OCI-LY1 (cell line): Measurements from ENCODE around the gene TCP1.

ENCODE experiments used
- EZH2 ChIP-seq: fragments of 200-600 bp; sonication (generic), shearing (Covaris generic); IDR thresholded peaks from 2 replicates; pipeline ENCODE4 v1.8.0; 2017; ENCODE audit warnings: borderline replicate concordance, mixed run types, mild to moderate bottlenecking, antibody characterized with exemption, low read length, moderate library complexity, mixed read lengths
- TF ChIP-seq, protein P1 (sequence below): fragments of 200-600 bp; sonication (generic), shearing (Covaris generic); IDR thresholded peaks from 2 replicates; pipeline ENCODE4 v1.5.1; 2017; ENCODE audit warnings: mild to moderate bottlenecking, antibody characterized with exemption, low read length, moderate library complexity, mixed read lengths

DNA sequence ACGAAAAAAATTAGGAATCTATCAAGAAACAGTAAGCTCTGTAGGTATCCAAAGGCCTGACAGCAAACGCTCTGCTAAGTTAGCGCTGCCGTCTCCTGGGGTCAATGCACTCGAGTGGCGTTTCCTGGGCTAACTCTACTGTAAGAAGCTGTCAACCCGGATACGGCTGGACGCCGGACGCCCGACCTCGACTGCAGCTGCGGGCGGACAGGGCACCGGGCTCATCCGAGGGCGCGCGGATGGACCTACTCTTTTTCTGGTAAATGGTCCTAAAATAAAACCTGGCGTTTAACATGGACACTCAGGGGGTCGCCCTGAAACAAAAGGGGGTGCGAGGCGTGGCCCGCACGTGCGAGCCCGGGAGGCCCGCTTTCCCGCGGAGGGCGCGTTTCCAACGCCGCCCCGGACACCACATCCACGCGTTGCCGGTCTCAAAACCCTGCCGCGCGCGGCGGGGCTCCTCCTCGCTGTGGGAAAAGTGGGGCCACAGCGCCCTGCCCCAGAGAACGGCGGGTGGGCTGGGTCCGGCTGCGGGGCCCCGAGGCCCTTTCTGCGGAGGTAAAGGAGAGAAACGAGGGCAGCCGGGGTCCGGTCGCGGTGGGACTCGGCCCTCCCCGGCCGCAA, 537 bp downstream of the TCP1 start:
- TF ChIP-seq, protein P1, sequence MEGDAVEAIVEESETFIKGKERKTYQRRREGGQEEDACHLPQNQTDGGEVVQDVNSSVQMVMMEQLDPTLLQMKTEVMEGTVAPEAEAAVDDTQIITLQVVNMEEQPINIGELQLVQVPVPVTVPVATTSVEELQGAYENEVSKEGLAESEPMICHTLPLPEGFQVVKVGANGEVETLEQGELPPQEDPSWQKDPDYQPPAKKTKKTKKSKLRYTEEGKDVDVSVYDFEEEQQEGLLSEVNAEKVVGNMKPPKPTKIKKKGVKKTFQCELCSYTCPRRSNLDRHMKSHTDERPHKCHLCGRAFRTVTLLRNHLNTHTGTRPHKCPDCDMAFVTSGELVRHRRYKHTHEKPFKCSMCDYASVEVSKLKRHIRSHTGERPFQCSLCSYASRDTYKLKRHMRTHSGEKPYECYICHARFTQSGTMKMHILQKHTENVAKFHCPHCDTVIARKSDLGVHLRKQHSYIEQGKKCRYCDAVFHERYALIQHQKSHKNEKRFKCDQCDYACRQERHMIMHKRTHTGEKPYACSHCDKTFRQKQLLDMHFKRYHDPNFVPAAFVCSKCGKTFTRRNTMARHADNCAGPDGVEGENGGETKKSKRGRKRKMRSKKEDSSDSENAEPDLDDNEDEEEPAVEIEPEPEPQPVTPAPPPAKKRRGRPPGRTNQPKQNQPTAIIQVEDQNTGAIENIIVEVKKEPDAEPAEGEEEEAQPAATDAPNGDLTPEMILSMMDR: no peak
- TF ChIP-seq EZH2: no peak
